GM19468 (cell line): Measurements from ENCODE around the gene THSD7A.

ENCODE experiments used
- ATAC-seq: cut with Tn5 transposase; IDR thresholded peaks from one replicate; pipeline ENCODE4 v1.9.1; 2021; ENCODE audit warnings: mild to moderate bottlenecking, moderate library complexity, moderate number of reproducible peaks; ENCODE audit not compliant: unreplicated experiment; ENCODE audit errors: extremely low read depth

Gene THSD7A

GRCh38 chr7:11754123-11754522 lies 77.9 kb downstream of the THSD7A start:
- ATAC-seq: no peak

- ATAC-seq: no peak
Observed at GRCh38 chr7:11753433-11753832, 78.6 kb downstream of the THSD7A start.

GRCh38 chr7:11751807-11752389 lies 80.1 kb downstream of the THSD7A start:
- ATAC-seq: no peak

GRCh38 chr7:11751315-11751714 lies 80.7 kb downstream of the THSD7A start:
- no peak for ATAC-seq

GRCh38 chr7:11750191-11750590 lies 81.8 kb downstream of the THSD7A start:
- ATAC-seq: no peak

GRCh38 chr7:11749629-11750028 lies 82.4 kb downstream of the THSD7A start:
- ATAC-seq: no peak

- ATAC-seq: no peak
Observed at GRCh38 chr7:11748884-11749283, 83.1 kb downstream of the THSD7A start.

GRCh38 chr7:11747715-11748485 lies 84.1 kb downstream of the THSD7A start:
- no peak for ATAC-seq

GRCh38 chr7:11746591-11746990 lies 85.4 kb downstream of the THSD7A start:
- ATAC-seq: no peak

GRCh38 chr7:11743548-11743947 lies 88.5 kb downstream of the THSD7A start:
- no peak for ATAC-seq

- ATAC-seq: no peak
Observed at GRCh38 chr7:11743016-11743415, 89.0 kb downstream of the THSD7A start.

GRCh38 chr7:11742496-11742895 lies 89.5 kb downstream of the THSD7A start:
- ATAC-seq: no peak

GRCh38 chr7:11737723-11738122 lies 94.3 kb downstream of the THSD7A start:
- no peak for ATAC-seq

- no peak for ATAC-seq
Observed at GRCh38 chr7:11732207-11732606, 99.8 kb downstream of the THSD7A start.

- no peak for ATAC-seq
Observed at GRCh38 chr7:11730725-11731124, 101.3 kb downstream of the THSD7A start.

GRCh38 chr7:11727864-11728263 lies 104.1 kb downstream of the THSD7A start:
- no peak for ATAC-seq

- ATAC-seq: no peak
Observed at GRCh38 chr7:11726794-11727155, 105.2 kb downstream of the THSD7A start.

GRCh38 chr7:11726001-11726793 lies 105.8 kb downstream of the THSD7A start:
- ATAC-seq: no peak

GRCh38 chr7:11716185-11716584 lies 115.8 kb downstream of the THSD7A start:
- no peak for ATAC-seq

- ATAC-seq: no peak
Observed at GRCh38 chr7:11714676-11715075, 117.3 kb downstream of the THSD7A start.

GRCh38 chr7:11714205-11714604 lies 117.8 kb downstream of the THSD7A start:
- ATAC-seq: no peak
